Suppressor macrophage (primary cell): ENCODE measurements around the gene THUMPD3.

Source experiments
- DNase-seq, 4 experiments: peaks; one replicate each; pipeline ENCODE4 v3.0.0-alpha.2; 2020 to 2022

Gene THUMPD3

GRCh38 chr3:9361691-9362388 is 1.0 kb upstream of the THUMPD3 start:
- no peak for DNase-seq

- no peak for DNase-seq
Measured at GRCh38 chr3:9369508-9369907, 6.7 kb downstream of the THUMPD3 start.

GRCh38 chr3:9373465-9373864 is 10.6 kb downstream of the THUMPD3 start:
- DNase-seq = no peak

GRCh38 chr3:9377981-9378380 is 15.1 kb downstream of the THUMPD3 start:
- DNase-seq = no peak

GRCh38 chr3:9379327-9379726 is 16.5 kb downstream of the THUMPD3 start:
- DNase-seq = peak in 2 of 4 experiments; percentile 5 to 20

- DNase-seq = no peak
Measured at GRCh38 chr3:9380014-9380413, 17.2 kb downstream of the THUMPD3 start.

GRCh38 chr3:9384141-9384828 is 21.4 kb downstream of the THUMPD3 start:
- peak in 2 of 4 experiments; percentile 57 to 59 for DNase-seq

GRCh38 chr3:9385187-9386077 is 22.6 kb downstream of the THUMPD3 start:
- DNase-seq = no peak

- DNase-seq = no peak
Measured at GRCh38 chr3:9386078-9386459, 23.2 kb downstream of the THUMPD3 start.

- no peak for DNase-seq
Measured at GRCh38 chr3:9386501-9387321, 23.9 kb downstream of the THUMPD3 start.

- no peak for DNase-seq
Measured at GRCh38 chr3:9387322-9387655, 24.4 kb downstream of the THUMPD3 start.

GRCh38 chr3:9388142-9388541 is 25.3 kb downstream of the THUMPD3 start:
- no peak for DNase-seq

GRCh38 chr3:9388562-9389272 is 25.9 kb downstream of the THUMPD3 start:
- DNase-seq = no peak

GRCh38 chr3:9390265-9390888 is 27.5 kb downstream of the THUMPD3 start:
- DNase-seq = no peak

GRCh38 chr3:9392041-9392440 is 29.2 kb downstream of the THUMPD3 start:
- DNase-seq = no peak

- no peak for DNase-seq
Measured at GRCh38 chr3:9395570-9396300, 32.9 kb downstream of the THUMPD3 start.

GRCh38 chr3:9396301-9396631 is 33.4 kb downstream of the THUMPD3 start:
- peak; percentile 91 to 97 (median 94) for DNase-seq

GRCh38 chr3:9396632-9397331 is 33.9 kb downstream of the THUMPD3 start:
- DNase-seq = peak; percentile 98 to 99 (median 98)

GRCh38 chr3:9397332-9397905 is 34.6 kb downstream of the THUMPD3 start, which contains the start of gene SETD5:
TSS of gene SETD5 (plus strand) at chr3:9397615. CDS start at chr3:9428939, 31,324 bp downstream.
- DNase-seq = peak; percentile 99 to 100 (median 100)
